ENCODE data around the gene SHROOM2.

The SHROOM2 gene

GRCh38 chrX:9952300-9952699 is 166.1 kb downstream of the SHROOM2 start:
- ATAC-seq = no peak
- no peak for TF ChIP-seq ZFP30 (CRISPR knock-in tag; IDR thresholded peaks at IDR 0.05)
- no peak for TF ChIP-seq ZFP3 (CRISPR knock-in tag; IDR thresholded peaks at IDR 0.05)
- TF ChIP-seq ZNF565 (CRISPR knock-in tag; conservative IDR thresholded peaks at IDR 0.05; ENCODE audit: low read depth) = no peak

GRCh38 chrX:9953396-9953795 is 167.2 kb downstream of the SHROOM2 start:
- no peak for ATAC-seq
- TF ChIP-seq SNAI2 (CRISPR knock-in tag; IDR thresholded peaks at IDR 0.05) = no peak
- TF ChIP-seq PATZ1 (CRISPR knock-in tag; IDR thresholded peaks at IDR 0.05; ENCODE audit: borderline replicate concordance) = no peak
- TF ChIP-seq OSR1 (CRISPR knock-in tag; IDR thresholded peaks at IDR 0.05) = no peak
- no peak for TF ChIP-seq ZFP3 (CRISPR knock-in tag; IDR thresholded peaks at IDR 0.05)
- no peak for TF ChIP-seq ZFP30 (CRISPR knock-in tag; IDR thresholded peaks at IDR 0.05)
- no peak for TF ChIP-seq ZNF565 (CRISPR knock-in tag; conservative IDR thresholded peaks at IDR 0.05; ENCODE audit: low read depth)
- TF ChIP-seq TOX (CRISPR knock-in tag; IDR thresholded peaks at IDR 0.05; ENCODE audit: borderline replicate concordance) = no peak
- TF ChIP-seq ESRRG (CRISPR knock-in tag; IDR thresholded peaks at IDR 0.05) = no peak
- no peak for TF ChIP-seq TSHZ2 (CRISPR knock-in tag; IDR thresholded peaks at IDR 0.05)
- TF ChIP-seq RARB (CRISPR knock-in tag; IDR thresholded peaks at IDR 0.05) = no peak
- TF ChIP-seq ARNTL (CRISPR knock-in tag; IDR thresholded peaks at IDR 0.05; ENCODE audit: borderline replicate concordance, low read depth) = no peak
- no peak for TF ChIP-seq CSDC2 (CRISPR knock-in tag; IDR thresholded peaks at IDR 0.05)
- no peak for TF ChIP-seq ZNF70 (CRISPR knock-in tag; IDR thresholded peaks at IDR 0.05)
- TF ChIP-seq POU6F1 (CRISPR knock-in tag; IDR thresholded peaks at IDR 0.05; ENCODE audit: borderline replicate concordance, low read depth) = no peak
- TF ChIP-seq TCF4 (CRISPR knock-in tag; IDR thresholded peaks at IDR 0.05; ENCODE audit: borderline replicate concordance) = no peak
- no peak for TF ChIP-seq ZC3H10 (CRISPR knock-in tag; IDR thresholded peaks at IDR 0.05)
- no peak for TF ChIP-seq ZNF8 (CRISPR knock-in tag; IDR thresholded peaks at IDR 0.05)
- no peak for TF ChIP-seq GLIS3 (CRISPR knock-in tag; IDR thresholded peaks at IDR 0.05)
- no peak for TF ChIP-seq PPARA (CRISPR knock-in tag; IDR thresholded peaks at IDR 0.05; ENCODE audit: borderline replicate concordance)

- TF ChIP-seq CSRNP3 (CRISPR knock-in tag; IDR thresholded peaks at IDR 0.05) = no peak
- no peak for TF ChIP-seq SNAI2 (CRISPR knock-in tag; IDR thresholded peaks at IDR 0.05)
- no peak for TF ChIP-seq GLIS3 (CRISPR knock-in tag; IDR thresholded peaks at IDR 0.05)
- TF ChIP-seq ESRRG (CRISPR knock-in tag; IDR thresholded peaks at IDR 0.05) = no peak
- TF ChIP-seq ZFP3 (CRISPR knock-in tag; IDR thresholded peaks at IDR 0.05) = no peak
- TF ChIP-seq OSR1 (CRISPR knock-in tag; IDR thresholded peaks at IDR 0.05) = no peak
- TF ChIP-seq CSDC2 (CRISPR knock-in tag; IDR thresholded peaks at IDR 0.05) = no peak
- no peak for TF ChIP-seq TCF4 (CRISPR knock-in tag; IDR thresholded peaks at IDR 0.05; ENCODE audit: borderline replicate concordance)
- no peak for TF ChIP-seq CREB5 (CRISPR knock-in tag; IDR thresholded peaks at IDR 0.05; ENCODE audit: low read depth)
- TF ChIP-seq RARB (CRISPR knock-in tag; IDR thresholded peaks at IDR 0.05) = no peak
- no peak for ATAC-seq
Observed at GRCh38 chrX:9955506-9955905, 169.3 kb downstream of the SHROOM2 start.

All from SK-N-SH treated with all-trans-retinoic acid at 6 μM for 48 hours (cell line).